ENCODE data around the gene CCDC167.

CCDC167 gene

GRCh38 chr6:37489697-37490336 is 9.9 kb downstream of the CCDC167 start:
- no peak for TF ChIP-seq CTCF (IDR thresholded peaks at IDR 0.05)
- Mint-ChIP-seq H3K36me3 (ENCODE audit: low read depth) (peaks cover 10% of the 10 kb centered on the region), H3K27ac (no peak overlapping the region), H3K4me1 (peaks cover 53% of the 10 kb centered on the region), H3K27me3 (ENCODE audit: low read depth, poor library complexity) (peaks cover 55% of the 10 kb centered on the region), H3K4me3 (peak overlapping the region; percentile 26), H3K9me3 (no peaks in the 10 kb centered on the region)
- DNase-seq = no peak

- no peak for TF ChIP-seq CTCF (IDR thresholded peaks at IDR 0.05)
- no peak for DNase-seq
- no peak overlapping the region for H3K27ac Mint-ChIP-seq
- H3K36me3 Mint-ChIP-seq (ENCODE audit: low read depth) = peaks cover 10% of the 10 kb centered on the region
- peaks cover 49% of the 10 kb centered on the region for H3K27me3 Mint-ChIP-seq (ENCODE audit: low read depth, poor library complexity)
- H3K4me3 Mint-ChIP-seq = no peak overlapping the region
- H3K9me3 Mint-ChIP-seq = no peaks in the 10 kb centered on the region
- peaks cover 57% of the 10 kb centered on the region for H3K4me1 Mint-ChIP-seq
Observed at GRCh38 chr6:37488476-37488875, 11.2 kb downstream of the CCDC167 start.

GRCh38 chr6:37487591-37488380 is 11.9 kb downstream of the CCDC167 start:
- H3K36me3 Mint-ChIP-seq (ENCODE audit: low read depth) = peaks cover 10% of the 10 kb centered on the region
- H3K27ac Mint-ChIP-seq = no peak overlapping the region
- no peak for DNase-seq
- peaks cover 46% of the 10 kb centered on the region for H3K27me3 Mint-ChIP-seq (ENCODE audit: low read depth, poor library complexity)
- TF ChIP-seq CTCF (IDR thresholded peaks at IDR 0.05) = no peak
- H3K4me1 Mint-ChIP-seq = peaks cover 57% of the 10 kb centered on the region
- H3K9me3 Mint-ChIP-seq = no peaks in the 10 kb centered on the region
- no peak overlapping the region for H3K4me3 Mint-ChIP-seq

- TF ChIP-seq CTCF (IDR thresholded peaks at IDR 0.05) = no peak
- Mint-ChIP-seq H3K4me1 (peaks cover 59% of the 10 kb centered on the region), H3K4me3 (no peak overlapping the region), H3K27me3 (ENCODE audit: low read depth, poor library complexity) (peaks cover 33% of the 10 kb centered on the region), H3K27ac (no peak overlapping the region), H3K9me3 (no peaks in the 10 kb centered on the region), H3K36me3 (ENCODE audit: low read depth) (peaks cover 10% of the 10 kb centered on the region)
- no peak for DNase-seq
Observed at GRCh38 chr6:37486121-37486839, 13.4 kb downstream of the CCDC167 start.

GRCh38 chr6:37485291-37485702 is 14.4 kb downstream of the CCDC167 start:
- Mint-ChIP-seq H3K4me3 (no peak overlapping the region), H3K4me1 (peaks cover 59% of the 10 kb centered on the region), H3K27ac (no peak overlapping the region), H3K36me3 (ENCODE audit: low read depth) (peaks cover 10% of the 10 kb centered on the region), H3K9me3 (no peaks in the 10 kb centered on the region), H3K27me3 (ENCODE audit: low read depth, poor library complexity) (peaks cover 34% of the 10 kb centered on the region)
- DNase-seq = peak; percentile 40
- peak; percentile 51 for TF ChIP-seq CTCF (IDR thresholded peaks at IDR 0.05)

Measured in nephron progenitor cell (in vitro differentiated cells).